ENCODE results near the gene SLC44A2.

Gene SLC44A2

GRCh38 chr19:10615429-10616023 lies 9.8 kb upstream of the SLC44A2 start:
- TF ChIP-seq CTCF (IDR thresholded peaks at IDR 0.05; ENCODE audit: extremely low read depth, missing control alignments), result no peak
- no peak for DNase-seq (ENCODE audit: low spot score)

DNA sequence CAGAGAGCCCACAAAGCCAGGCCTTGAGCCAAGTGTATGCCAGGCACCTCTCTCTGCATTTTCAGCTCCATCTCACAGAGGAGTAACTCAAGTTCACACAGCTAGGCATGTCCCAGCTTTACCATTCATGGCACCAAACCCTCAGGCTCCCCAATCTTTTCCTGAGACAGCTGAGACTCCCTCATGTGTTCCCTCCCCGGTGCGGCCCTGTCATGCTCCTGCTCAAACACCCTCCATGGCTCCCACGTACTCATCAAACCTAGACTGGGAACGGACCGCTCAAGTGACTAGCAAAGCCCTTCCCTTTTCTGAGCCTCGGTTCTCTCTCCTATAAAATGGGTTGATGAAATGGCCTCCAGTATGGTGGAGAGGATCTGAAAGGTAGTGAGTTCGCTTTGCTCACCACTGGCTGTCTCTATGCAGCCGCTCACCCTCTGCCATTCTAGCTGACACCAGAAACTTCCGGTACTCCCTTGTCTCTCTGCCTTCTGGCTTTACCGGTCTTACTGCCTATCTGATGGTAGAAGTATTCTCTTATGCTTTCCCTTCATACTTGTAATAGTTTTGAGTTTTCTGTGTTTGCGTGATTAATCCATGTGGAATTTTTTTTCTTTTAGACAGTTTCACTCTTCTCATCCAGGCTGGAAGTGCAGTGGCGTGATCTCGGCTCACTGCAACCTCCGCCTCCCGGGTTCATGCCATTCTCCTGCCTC lies 7.8 kb upstream of the SLC44A2 start:
- DNase-seq (ENCODE audit: low spot score), result no peak
- no peak for TF ChIP-seq CTCF (IDR thresholded peaks at IDR 0.05; ENCODE audit: extremely low read depth, missing control alignments)

- TF ChIP-seq CTCF (IDR thresholded peaks at IDR 0.05; ENCODE audit: extremely low read depth, missing control alignments), result no peak
- no peak for DNase-seq (ENCODE audit: low spot score)
Observed at GRCh38 chr19:10618846-10619245, 6.5 kb upstream of the SLC44A2 start.

- no peak for DNase-seq (ENCODE audit: low spot score)
- no peak for TF ChIP-seq CTCF (IDR thresholded peaks at IDR 0.05; ENCODE audit: extremely low read depth, missing control alignments)
Observed at GRCh38 chr19:10620786-10621185, 4.6 kb upstream of the SLC44A2 start.

GRCh38 chr19:10621966-10622365 lies 3.4 kb upstream of the SLC44A2 start:
- no peak for TF ChIP-seq CTCF (IDR thresholded peaks at IDR 0.05; ENCODE audit: extremely low read depth, missing control alignments)
- DNase-seq (ENCODE audit: low spot score), result no peak

DNA sequence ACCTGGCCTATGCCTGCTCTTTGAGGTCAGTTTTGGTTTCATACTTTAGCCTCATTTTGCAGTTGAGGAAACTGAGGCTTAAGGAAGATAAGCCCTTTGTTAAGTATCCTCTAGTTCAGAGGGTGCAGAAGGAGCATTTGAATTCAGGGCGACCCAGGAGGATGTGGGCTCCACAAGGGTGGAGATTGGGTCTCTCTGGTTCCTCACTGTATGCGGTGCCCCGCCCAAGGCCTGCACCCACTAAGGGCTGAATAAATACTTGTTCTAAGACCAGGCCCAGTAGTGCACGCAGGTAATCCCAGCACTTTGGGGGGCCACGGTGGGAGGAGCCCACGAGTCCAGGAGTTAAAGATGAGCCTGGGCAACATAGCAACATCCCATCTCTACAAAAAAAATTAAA lies 768 bp upstream of the SLC44A2 start:
- no peak for DNase-seq (ENCODE audit: low spot score)
- no peak for TF ChIP-seq CTCF (IDR thresholded peaks at IDR 0.05; ENCODE audit: extremely low read depth, missing control alignments)

- DNase-seq (ENCODE audit: low spot score), result peak; percentile 27
- TF ChIP-seq CTCF (IDR thresholded peaks at IDR 0.05; ENCODE audit: extremely low read depth, missing control alignments), result no peak
Observed at GRCh38 chr19:10625762-10626138, 397 bp downstream of the SLC44A2 start.
